GM19463 (cell line): ENCODE results near the gene ABR.
"Not testable (repeated sequence)": the region's sequence is repeated elsewhere in the genome, so short reads cannot be mapped to it uniquely, and the experiment has no call there.

Experiments
- ATAC-seq: cut with Tn5 transposase; IDR thresholded peaks from one replicate; pipeline ENCODE4 v1.9.1; 2021; ENCODE audit warnings: mild to moderate bottlenecking, moderate library complexity; ENCODE audit not compliant: unreplicated experiment

The ABR gene

GRCh38 chr17:1174263-1174880 is 5.4 kb downstream of the ABR start:
- no peak for ATAC-seq

- ATAC-seq: no peak
These were observed 6.1 kb downstream of the ABR start for GRCh38 chr17:1173432-1174262.

- ATAC-seq: no peak
These were observed 7.8 kb downstream of the ABR start for GRCh38 chr17:1171953-1172352.

GRCh38 chr17:1170739-1171138 is 9.0 kb downstream of the ABR start:
- ATAC-seq: no peak

- ATAC-seq: no peak
These were observed 9.9 kb downstream of the ABR start for GRCh38 chr17:1169929-1170312.

- ATAC-seq: no peak
These were observed 10.4 kb downstream of the ABR start for GRCh38 chr17:1169221-1169928.

- no peak for ATAC-seq
These were observed 11.1 kb downstream of the ABR start for GRCh38 chr17:1168533-1169220.

- no peak for ATAC-seq
These were observed 13.5 kb downstream of the ABR start for GRCh38 chr17:1166276-1166675.

GRCh38 chr17:1165836-1166235 is 13.9 kb downstream of the ABR start:
- no peak for ATAC-seq

- ATAC-seq: no peak
These were observed 14.7 kb downstream of the ABR start for GRCh38 chr17:1164935-1165556.

GRCh38 chr17:1162116-1162855 is 17.5 kb downstream of the ABR start:
- ATAC-seq: no peak

GRCh38 chr17:1160591-1161390 is 19.0 kb downstream of the ABR start:
- ATAC-seq: no peak

GRCh38 chr17:1159431-1160180 is 20.2 kb downstream of the ABR start:
- ATAC-seq: no peak

- ATAC-seq: no peak
These were observed 20.9 kb downstream of the ABR start for GRCh38 chr17:1158879-1159278.

GRCh38 chr17:1156864-1157263 is 22.9 kb downstream of the ABR start:
- no peak for ATAC-seq

- no peak for ATAC-seq
These were observed 25.1 kb downstream of the ABR start for GRCh38 chr17:1154704-1155103.

GRCh38 chr17:1153795-1154546 is 25.8 kb downstream of the ABR start:
- ATAC-seq: no peak

- not testable (repeated sequence) for ATAC-seq
These were observed 27.2 kb downstream of the ABR start for GRCh38 chr17:1152582-1152981.
